NCI-H82 treated with DMSO at 0.1 percent for 48 hours (cell line): Measurements from ENCODE around the gene HPGDS.
"Not testable (repeated sequence)": the region's sequence is repeated elsewhere in the genome, so short reads cannot be mapped to it uniquely, and the experiment has no call there.

Source experiments
- DNase-seq: peaks from one replicate; lab custom pipeline; 2025; ENCODE audit not compliant: unreplicated experiment; lab: John Stamatoyannopoulos, UW

Gene HPGDS

GRCh38 chr4:94332983-94333590 lies 9.5 kb downstream of the HPGDS start:
- no peak for DNase-seq

- no peak for DNase-seq
Measured at GRCh38 chr4:94329933-94330332, 12.7 kb downstream of the HPGDS start.

GRCh38 chr4:94325835-94326234 lies 16.8 kb downstream of the HPGDS start:
- no peak for DNase-seq

GRCh38 chr4:94319927-94320326 lies 22.7 kb downstream of the HPGDS start:
- not testable (repeated sequence) for DNase-seq

GRCh38 chr4:94307231-94307871 lies 35.3 kb downstream of the HPGDS start:
- no peak for DNase-seq

- no peak for DNase-seq
Measured at GRCh38 chr4:94306713-94307112, 35.9 kb downstream of the HPGDS start.

- no peak for DNase-seq
Measured at GRCh38 chr4:94305466-94306225, 37.0 kb downstream of the HPGDS start.

GRCh38 chr4:94304365-94304971 lies 38.2 kb downstream of the HPGDS start:
- no peak for DNase-seq

GRCh38 chr4:94302191-94302590 lies 40.4 kb downstream of the HPGDS start:
- no peak for DNase-seq

GRCh38 chr4:94298725-94299252 lies 43.8 kb downstream of the HPGDS start:
- no peak for DNase-seq

GRCh38 chr4:94295473-94295872 lies 47.2 kb downstream of the HPGDS start:
- DNase-seq = not testable (repeated sequence)

GRCh38 chr4:94293981-94294380 lies 48.7 kb downstream of the HPGDS start:
- DNase-seq = not testable (repeated sequence)

- no peak for DNase-seq
Measured at GRCh38 chr4:94290245-94290644, 52.4 kb downstream of the HPGDS start.

- DNase-seq = no peak
Measured at GRCh38 chr4:94285666-94286065, 57.0 kb downstream of the HPGDS start.

- DNase-seq = no peak
Measured at GRCh38 chr4:94284889-94285288, 57.7 kb downstream of the HPGDS start.

GRCh38 chr4:94278781-94279180 lies 63.9 kb downstream of the HPGDS start:
- DNase-seq = no peak

- DNase-seq = no peak
Measured at GRCh38 chr4:94277534-94277933, 65.1 kb downstream of the HPGDS start.

GRCh38 chr4:94276204-94276603 lies 66.4 kb downstream of the HPGDS start:
- no peak for DNase-seq

GRCh38 chr4:94274912-94275311 lies 67.7 kb downstream of the HPGDS start:
- DNase-seq = no peak

- DNase-seq = no peak
Measured at GRCh38 chr4:94271248-94271647, 71.4 kb downstream of the HPGDS start.

GRCh38 chr4:94267037-94267436 lies 75.6 kb downstream of the HPGDS start:
- DNase-seq = no peak
